ENCODE data around the gene POLR3G. TPM values are rescaled to one million over a fixed set of nuclear protein-coding genes. Genes with fewer than 3 reads are reported as not detected.

POLR3G gene
- total and polyA plus RNA-seq, 2 of the 13 experiments (the other 11 are each of a cell fraction or from before 2014, with no cell fraction given): 1.2 to 7.3 TPM

DNA sequence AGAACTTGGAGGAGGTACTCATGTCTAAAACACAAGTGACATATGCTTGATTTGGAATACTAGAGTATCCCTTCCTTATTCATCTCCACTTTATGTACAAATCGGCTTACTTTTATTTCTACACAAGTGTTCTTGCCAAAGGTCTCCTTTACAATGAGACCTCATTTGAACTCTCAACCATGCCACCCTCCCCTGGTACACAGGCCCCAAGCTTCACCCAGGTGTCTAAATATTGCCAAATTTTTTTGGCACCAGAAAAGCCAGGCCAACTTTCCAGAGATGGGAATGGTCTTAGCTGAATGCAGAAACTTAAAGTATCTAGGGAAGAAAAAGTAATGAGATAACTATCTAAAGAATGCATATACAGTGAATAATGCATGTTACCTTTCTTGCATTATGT, 35.8 kb downstream of the POLR3G start:
- H3K9ac ChIP-seq (ENCODE audit: insufficient read depth, low read depth, low read length): no peak overlapping the region
- H4K20me1 ChIP-seq (ENCODE audit: insufficient read depth, low read length): no peaks in the 10 kb centered on the region
- ATAC-seq (no peak), FAIRE-seq (no peak), DNase-seq (ENCODE audit: low spot score) (no peak)
- 87% methylated on average over 1 of the region's 1 CpG for WGBS (ENCODE audit: low lambda C conversion rate)
- ChIA-PET POLR2A (no interaction called here), CTCF (ENCODE audit: low intra/inter-chr PET ratio, low total read pairs) (no interaction called here)
- intact Hi-C loops (cut with micrococcal nuclease; ENCODE audit: unreplicated experiment) (no loop called here), in situ Hi-C loops (cut with HindIII; ENCODE audit: extremely low pct_ligation_motif_present, low pct_unique_long_range_greater_than_20kb) (no loop called here)
- no peaks in the 10 kb centered on the region for H3K27me3 ChIP-seq (ENCODE audit: control insufficient read depth in 1 of 2, insufficient read depth in 2 of 2, low read length in 2 of 2)
- H3K9me3 ChIP-seq (ENCODE audit: low read length): no peaks in the 10 kb centered on the region
- BruUV-seq (replicated peaks): no TSS peak
- no peak overlapping the region for H3K27ac ChIP-seq (ENCODE audit: extremely low read length, insufficient read depth, low read length)
- no peaks in the 10 kb centered on the region for H3K36me3 ChIP-seq (replicated peaks in 1 of 2; ENCODE audit: control insufficient read depth in 1 of 2, insufficient read depth in 2 of 2, low read length in 2 of 2)
- no peak overlapping the region for H3K4me2 ChIP-seq (ENCODE audit: low read depth, low read length)
- TF ChIP-seq PRMT3 (CRISPR knock-in tag; IDR thresholded peaks at IDR 0.05; ENCODE audit: borderline replicate concordance, low read depth) (no peak), HMGA1 (CRISPR knock-in tag; conservative IDR thresholded peaks at IDR 0.05) (no peak), ZNF501 (CRISPR knock-in tag; IDR thresholded peaks at IDR 0.05) (no peak), GZF1 (CRISPR knock-in tag; IDR thresholded peaks at IDR 0.05) (no peak), SIN3B (IDR thresholded peaks at IDR 0.05; ENCODE audit: low read length) (no peak)
- TF ChIP-seq, protein P1, sequence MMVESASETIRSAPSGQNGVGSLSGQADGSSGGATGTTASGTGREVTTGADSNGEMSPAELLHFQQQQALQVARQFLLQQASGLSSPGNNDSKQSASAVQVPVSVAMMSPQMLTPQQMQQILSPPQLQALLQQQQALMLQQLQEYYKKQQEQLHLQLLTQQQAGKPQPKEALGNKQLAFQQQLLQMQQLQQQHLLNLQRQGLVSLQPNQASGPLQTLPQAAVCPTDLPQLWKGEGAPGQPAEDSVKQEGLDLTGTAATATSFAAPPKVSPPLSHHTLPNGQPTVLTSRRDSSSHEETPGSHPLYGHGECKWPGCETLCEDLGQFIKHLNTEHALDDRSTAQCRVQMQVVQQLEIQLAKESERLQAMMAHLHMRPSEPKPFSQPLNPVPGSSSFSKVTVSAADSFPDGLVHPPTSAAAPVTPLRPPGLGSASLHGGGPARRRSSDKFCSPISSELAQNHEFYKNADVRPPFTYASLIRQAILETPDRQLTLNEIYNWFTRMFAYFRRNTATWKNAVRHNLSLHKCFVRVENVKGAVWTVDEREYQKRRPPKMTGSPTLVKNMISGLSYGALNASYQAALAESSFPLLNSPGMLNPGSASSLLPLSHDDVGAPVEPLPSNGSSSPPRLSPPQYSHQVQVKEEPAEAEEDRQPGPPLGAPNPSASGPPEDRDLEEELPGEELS (CRISPR knock-in tag; IDR thresholded peaks at IDR 0.05): no peak
- TF ChIP-seq, protein P2, sequence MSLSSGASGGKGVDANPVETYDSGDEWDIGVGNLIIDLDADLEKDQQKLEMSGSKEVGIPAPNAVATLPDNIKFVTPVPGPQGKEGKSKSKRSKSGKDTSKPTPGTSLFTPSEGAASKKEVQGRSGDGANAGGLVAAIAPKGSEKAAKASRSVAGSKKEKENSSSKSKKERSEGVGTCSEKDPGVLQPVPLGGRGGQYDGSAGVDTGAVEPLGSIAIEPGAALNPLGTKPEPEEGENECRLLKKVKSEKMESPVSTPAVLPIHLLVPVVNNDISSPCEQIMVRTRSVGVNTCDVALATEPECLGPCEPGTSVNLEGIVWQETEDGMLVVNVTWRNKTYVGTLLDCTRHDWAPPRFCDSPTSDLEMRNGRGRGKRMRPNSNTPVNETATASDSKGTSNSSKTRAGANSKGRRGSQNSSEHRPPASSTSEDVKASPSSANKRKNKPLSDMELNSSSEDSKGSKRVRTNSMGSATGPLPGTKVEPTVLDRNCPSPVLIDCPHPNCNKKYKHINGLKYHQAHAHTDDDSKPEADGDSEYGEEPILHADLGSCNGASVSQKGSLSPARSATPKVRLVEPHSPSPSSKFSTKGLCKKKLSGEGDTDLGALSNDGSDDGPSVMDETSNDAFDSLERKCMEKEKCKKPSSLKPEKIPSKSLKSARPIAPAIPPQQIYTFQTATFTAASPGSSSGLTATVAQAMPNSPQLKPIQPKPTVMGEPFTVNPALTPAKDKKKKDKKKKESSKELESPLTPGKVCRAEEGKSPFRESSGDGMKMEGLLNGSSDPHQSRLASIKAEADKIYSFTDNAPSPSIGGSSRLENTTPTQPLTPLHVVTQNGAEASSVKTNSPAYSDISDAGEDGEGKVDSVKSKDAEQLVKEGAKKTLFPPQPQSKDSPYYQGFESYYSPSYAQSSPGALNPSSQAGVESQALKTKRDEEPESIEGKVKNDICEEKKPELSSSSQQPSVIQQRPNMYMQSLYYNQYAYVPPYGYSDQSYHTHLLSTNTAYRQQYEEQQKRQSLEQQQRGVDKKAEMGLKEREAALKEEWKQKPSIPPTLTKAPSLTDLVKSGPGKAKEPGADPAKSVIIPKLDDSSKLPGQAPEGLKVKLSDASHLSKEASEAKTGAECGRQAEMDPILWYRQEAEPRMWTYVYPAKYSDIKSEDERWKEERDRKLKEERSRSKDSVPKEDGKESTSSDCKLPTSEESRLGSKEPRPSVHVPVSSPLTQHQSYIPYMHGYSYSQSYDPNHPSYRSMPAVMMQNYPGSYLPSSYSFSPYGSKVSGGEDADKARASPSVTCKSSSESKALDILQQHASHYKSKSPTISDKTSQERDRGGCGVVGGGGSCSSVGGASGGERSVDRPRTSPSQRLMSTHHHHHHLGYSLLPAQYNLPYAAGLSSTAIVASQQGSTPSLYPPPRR (CRISPR knock-in tag; IDR thresholded peaks at IDR 0.05; ENCODE audit: borderline replicate concordance): no peak
- H3K79me2 ChIP-seq (ENCODE audit: insufficient read depth, low read length): no peaks in the 10 kb centered on the region
- H3K4me3 ChIP-seq (replicated peaks in 1 of 3; ENCODE audit: insufficient read depth in 1 of 3, low read depth in 2 of 3, low read length in 3 of 3): no peak overlapping the region
- H3K4me1 ChIP-seq (ENCODE audit: insufficient read depth, low read length): no peaks in the 10 kb centered on the region
- no peak overlapping the region for H2AFZ ChIP-seq (ENCODE audit: low read length)

Measured in HepG2 (cell line).